Erythroblast (primary cell): ENCODE measurements around the gene ATL2.
"Not testable (repeated sequence)": the region's sequence is repeated elsewhere in the genome, so short reads cannot be mapped to it uniquely, and the experiment has no call there.

ENCODE experiments used
- DNase-seq, 2 experiments: peaks; one replicate each; lab custom pipeline; 2025; lab: John Stamatoyannopoulos, UW
- GATA1 ChIP-seq: IDR thresholded peaks from 2 replicates; pipeline ENCODE4 v1.6.1; 2011; ENCODE audit warnings: low read depth, mild to moderate bottlenecking, control low read depth, low read length, moderate library complexity
- POLR2A ChIP-seq: IDR thresholded peaks from 2 replicates; pipeline ENCODE4 v1.6.1; 2011; ENCODE audit warnings: mild to moderate bottlenecking, low read length

Gene ATL2

GRCh38 chr2:38327580-38327979, 49.5 kb downstream of the ATL2 start:
- TF ChIP-seq POLR2A = no peak
- DNase-seq = no peak

GRCh38 chr2:38323623-38324022, 53.5 kb downstream of the ATL2 start:
- DNase-seq = peak in 1 of 2 experiments; percentile 5
- TF ChIP-seq POLR2A = no peak
- no peak for TF ChIP-seq GATA1

GRCh38 chr2:38322224-38322914, 54.7 kb downstream of the ATL2 start:
- DNase-seq = no peak
- TF ChIP-seq GATA1 = no peak
- TF ChIP-seq POLR2A = no peak

- not testable (repeated sequence) for DNase-seq
Observed at GRCh38 chr2:38319240-38319639, 57.8 kb downstream of the ATL2 start.

- TF ChIP-seq GATA1 (no peak), POLR2A (no peak)
- DNase-seq = peak in 1 of 2 experiments; percentile 8
Observed at GRCh38 chr2:38317725-38318124, 59.3 kb downstream of the ATL2 start.

GRCh38 chr2:38315707-38316333, 61.3 kb downstream of the ATL2 start:
- TF ChIP-seq POLR2A = no peak
- no peak for TF ChIP-seq GATA1
- DNase-seq = peak; percentile 58 to 78

GRCh38 chr2:38308821-38309220, 68.3 kb downstream of the ATL2 start:
- TF ChIP-seq GATA1 = no peak
- no peak for TF ChIP-seq POLR2A
- DNase-seq = no peak

- TF ChIP-seq GATA1 (no peak), POLR2A (no peak)
- DNase-seq = no peak
Observed at GRCh38 chr2:38301969-38302702, 74.9 kb downstream of the ATL2 start.

GRCh38 chr2:38301340-38301968, 75.6 kb downstream of the ATL2 start:
- peak; percentile 17 to 25 for DNase-seq
- TF ChIP-seq GATA1 (no peak), POLR2A (no peak)

GRCh38 chr2:38298539-38298938, 78.5 kb downstream of the ATL2 start:
- DNase-seq = no peak
- TF ChIP-seq GATA1 (no peak), POLR2A (no peak)

- no peak for TF ChIP-seq POLR2A
- no peak for TF ChIP-seq GATA1
- no peak for DNase-seq
Observed at GRCh38 chr2:38296197-38296780, 80.8 kb downstream of the ATL2 start.

GRCh38 chr2:38294597-38294996, 82.5 kb downstream of the ATL2 start:
- no peak for DNase-seq
- TF ChIP-seq POLR2A = no peak
- no peak for TF ChIP-seq GATA1

- no peak for TF ChIP-seq GATA1
- TF ChIP-seq POLR2A = no peak
- peak in 1 of 2 experiments; percentile 23 for DNase-seq
Observed at GRCh38 chr2:38293152-38293865, 83.8 kb downstream of the ATL2 start.
